Skin of body (tissue), 2 donors: ENCODE results near the gene SPEN. TPM values are rescaled to one million over a fixed set of nuclear protein-coding genes. Genes with fewer than 3 reads are reported as not detected.

Source experiments
- DNase-seq: peaks from one replicate; lab custom pipeline; 2025; lab: John Stamatoyannopoulos, UW
- total RNA-seq: library from RNA; depleted of rRNA; stranded (reverse); fragments of >200 nt; gene quantifications from one replicate; pipeline ENCODE4 v1.2.3, GENCODE V29; 2014

SPEN gene
- total RNA-seq, 1 donor from 2014 or later, result 46.5 TPM

DNA sequence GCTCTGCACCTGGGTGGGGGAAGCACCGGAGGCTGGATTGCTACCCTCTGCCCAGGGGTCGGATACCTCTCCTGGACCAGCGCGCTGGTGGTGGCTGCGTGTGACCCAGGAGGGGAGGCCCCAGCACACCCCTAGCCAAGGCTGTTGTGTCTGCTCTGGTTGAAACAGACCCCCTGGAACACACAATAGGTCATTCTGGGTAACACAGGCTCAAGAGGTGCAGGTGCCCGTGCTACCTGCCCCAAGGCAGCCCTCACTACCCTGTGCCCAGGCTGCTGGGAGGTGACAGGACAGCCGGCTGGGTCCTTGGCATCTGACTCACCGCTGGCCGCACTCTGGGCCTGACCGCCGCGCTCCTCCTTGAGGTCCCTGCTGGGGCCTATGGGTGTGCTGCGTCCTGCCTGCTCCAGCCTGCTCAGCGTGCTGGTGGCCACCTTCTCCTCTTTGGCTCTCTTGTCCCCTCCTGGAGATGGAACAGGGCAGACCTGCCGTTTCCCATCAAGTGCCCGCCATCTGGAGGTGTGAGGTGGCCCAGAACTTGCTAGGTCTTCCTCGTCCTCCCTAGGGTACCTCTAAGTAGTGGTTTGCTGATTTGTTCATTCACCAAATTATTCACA, 98.4 kb downstream of the SPEN start:
- DNase-seq, result no peak

DNA sequence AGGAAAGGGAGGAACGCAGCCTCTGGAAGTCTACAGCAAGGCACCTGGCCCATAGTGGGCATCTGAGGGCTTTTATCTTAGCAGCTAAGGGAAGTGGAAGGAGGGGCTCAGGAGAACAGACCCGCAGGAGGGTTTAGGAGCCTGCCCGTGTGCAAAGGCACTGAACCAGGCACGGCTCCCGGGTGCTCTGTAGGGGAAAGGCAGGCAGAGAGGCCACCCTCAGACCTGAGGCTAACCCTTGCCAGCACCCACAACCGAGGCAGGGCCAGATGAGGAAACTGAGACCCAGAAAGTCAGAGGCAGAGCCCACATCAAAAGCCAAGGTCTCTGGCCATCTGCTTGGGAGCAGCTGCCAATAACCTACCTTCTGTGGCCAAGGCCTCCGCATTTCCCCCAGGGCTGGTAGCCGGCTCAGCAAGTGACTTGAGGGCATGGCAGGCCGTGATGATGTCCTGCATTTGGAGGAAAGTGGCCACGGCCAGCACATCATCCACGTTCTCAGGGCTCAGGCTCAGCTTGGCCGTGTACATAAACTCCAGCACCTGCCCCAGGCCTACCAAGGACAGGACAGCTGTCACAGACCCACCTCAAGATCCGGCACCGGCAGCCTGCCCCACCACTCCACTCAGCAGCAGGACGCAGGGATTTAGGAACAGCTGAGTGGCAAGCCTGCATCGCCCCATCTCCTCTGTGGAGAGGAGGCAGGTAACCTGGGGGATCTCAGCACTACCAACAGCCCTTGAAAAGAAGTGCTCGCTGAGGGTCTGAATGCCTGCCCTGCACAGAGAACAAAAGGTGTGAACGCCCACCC, 99.3 kb downstream of the SPEN start:
- no peak for DNase-seq

DNA sequence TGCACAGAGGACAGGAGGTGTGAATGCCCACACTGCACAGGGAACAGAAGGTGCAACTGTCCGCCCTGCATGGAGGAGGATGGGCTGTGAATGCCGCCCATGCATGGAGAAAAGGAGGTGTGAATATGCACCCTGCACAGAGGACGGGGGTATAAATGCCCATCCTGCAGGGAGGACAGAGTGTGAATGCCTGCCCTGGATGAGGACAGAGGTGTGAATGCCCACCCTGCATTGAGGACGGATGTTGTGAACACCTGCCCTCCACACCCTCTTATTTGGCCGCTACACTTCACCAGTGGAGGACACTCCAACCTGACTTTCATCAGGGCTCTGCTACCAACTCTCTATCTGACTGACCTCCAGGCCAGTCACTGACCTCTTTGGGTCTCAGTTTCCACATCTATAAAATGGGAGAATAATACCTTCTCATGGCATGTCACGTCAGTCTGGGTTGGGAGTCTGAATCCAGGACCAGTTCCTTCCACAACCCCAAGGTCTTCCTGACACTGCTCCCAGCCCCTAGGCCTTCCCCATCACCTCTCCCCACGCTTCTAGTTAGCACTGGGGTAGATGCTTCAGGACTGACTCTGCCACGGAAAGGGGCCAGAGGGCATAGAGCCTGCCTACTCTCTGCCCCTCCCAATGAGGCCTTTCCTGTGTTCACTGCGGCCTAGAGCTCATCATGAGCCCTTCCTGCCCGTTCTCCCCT, 100.0 kb downstream of the SPEN start:
- DNase-seq, result no peak

DNA sequence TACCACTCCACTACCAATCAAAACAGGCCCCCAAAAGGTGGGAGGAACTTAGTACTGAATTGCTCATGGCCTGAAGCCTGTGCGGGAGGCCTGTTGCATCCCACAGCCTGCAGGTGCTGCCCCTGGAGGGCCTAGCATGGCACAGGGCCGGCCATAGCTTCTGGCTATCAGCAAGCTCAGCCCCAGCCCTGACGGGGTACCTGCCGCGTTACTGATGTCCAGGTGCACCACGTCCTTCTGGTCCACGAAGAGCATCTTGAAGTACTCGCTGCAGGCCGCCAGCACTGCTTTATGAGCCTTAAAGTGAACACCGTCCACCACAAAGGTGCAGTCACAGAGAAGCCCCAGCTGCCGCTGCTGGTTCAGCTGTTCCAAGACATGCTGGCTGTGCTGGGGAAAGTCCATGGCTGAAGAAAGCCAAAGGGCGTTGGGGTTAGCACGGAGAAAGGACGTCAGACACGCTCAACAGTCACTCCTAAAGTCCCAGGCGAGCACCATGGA, 100.6 kb downstream of the SPEN start:
- DNase-seq, result no peak

DNA sequence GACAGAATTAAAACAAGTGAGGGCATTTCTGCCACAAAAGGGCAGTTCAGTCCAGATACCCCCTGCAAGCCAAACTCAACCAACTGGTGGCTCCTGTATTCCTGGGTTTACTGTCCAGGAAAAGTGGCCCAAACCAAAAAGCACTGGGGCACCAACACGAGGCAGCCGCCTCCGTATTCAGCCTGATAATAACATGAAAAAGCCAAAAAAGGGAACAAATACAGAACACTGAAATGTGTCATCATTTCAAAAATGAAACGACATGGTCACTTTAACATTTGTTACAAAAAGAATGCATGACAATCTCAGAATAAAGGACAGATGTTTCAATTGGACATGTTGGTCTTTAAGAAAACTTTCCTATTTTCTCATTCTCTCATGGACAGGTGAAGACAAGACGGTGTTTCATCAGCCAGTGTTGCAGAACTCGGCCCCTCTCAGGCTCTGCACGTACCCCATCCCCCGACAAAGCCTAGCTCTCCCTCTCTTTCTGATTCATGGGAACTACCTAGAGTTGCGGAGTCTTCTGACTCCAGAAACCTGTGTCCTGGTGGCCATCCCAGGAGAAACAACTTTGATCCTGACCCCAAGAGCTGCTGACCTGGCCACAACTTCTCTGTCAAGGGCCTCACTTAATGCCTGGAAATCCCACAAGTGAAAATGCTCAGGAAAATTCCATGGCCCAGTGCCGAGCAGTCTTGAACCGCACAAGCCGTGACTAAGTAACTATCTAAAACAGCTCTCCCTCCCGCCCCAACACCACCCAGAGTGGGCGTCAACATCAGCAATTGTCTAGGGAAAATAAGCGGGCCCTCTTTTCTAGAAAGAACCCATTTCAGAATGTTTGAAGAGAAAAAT, 101.3 kb downstream of the SPEN start:
- peak; percentile 67 for DNase-seq

DNA sequence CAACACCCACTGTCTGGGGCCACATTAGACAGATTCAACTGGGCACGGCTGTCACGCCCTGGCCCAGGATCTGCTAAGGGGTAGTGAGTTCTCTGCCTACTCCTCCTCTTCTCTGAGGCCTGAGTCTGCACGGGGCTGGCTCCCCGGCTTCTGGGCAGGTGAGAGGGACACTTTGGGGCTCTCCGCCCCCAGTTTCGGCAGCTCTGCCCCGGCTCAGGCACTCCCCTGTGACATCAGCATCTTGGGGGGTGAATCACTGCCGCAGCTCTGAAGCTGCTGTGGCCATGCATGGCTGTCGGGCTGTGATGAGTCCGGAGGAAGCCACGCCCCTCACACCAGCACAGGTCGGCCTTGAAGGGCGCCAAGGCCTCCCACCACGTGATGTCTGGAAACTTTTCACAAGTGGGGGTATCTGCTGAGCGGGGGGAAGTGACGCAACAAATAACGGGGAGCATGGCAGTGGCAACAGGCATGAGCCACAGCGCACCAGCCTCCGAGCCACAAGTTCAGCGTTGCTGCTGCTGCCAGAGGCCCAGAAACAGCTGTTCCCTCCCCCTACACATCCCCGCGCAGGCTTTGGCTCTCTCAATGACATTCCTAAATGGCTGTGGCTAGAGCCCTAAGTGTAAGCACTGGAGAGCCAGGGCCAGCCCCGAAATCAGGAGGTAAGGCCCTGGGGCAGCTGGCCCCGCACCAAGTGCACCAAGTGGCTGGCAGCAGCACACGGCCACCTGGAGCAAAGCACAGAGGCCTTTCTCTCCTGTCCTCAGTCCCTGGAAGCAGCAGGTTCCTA, 102.1 kb downstream of the SPEN start:
- peak; percentile 76 for DNase-seq

DNA sequence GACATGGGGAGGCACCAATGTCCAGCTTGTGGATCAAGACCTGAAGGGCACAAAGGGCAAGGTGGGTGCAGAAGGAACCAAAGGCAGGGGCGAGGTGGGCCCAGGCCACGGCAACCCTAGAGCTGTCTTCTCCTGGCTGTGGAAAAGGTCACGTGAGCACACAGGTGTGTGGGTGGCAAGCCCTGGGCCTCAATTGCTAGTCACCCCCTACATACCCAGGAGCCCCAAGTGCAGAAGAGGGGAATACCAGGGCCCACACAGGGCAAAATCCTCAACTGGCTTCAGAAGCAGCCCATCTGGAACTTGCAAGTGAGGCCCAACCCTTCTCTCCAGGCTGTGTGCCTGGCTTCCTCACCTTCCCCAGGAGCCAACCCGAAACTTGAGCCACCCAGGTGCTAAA, 102.8 kb downstream of the SPEN start:
- peak; percentile 25 for DNase-seq

DNA sequence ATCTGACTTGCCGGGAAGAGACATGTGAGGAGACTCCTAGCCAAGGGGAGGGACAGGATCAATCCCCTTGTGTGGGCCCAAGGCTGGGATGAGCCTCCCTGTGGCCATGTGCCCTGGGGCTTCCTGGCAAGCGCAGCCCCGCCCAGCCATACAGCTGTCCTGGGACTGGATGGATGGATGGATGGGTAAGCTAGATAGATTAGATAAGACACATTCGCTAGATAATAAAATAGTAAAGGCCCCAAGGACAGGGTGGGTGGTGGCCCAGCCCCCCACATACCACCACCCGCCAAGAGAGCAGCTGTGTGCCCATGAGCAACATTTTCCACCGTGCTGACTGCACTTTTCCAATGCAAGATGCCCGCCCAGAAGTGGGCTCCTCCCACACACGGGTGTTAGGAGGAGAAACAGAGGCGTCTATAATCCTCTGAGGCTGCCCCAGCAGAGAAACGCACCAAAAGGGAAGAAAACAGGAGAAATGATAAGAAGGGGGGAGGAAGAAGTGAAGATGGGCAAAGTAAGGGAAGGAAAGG, 103.3 kb downstream of the SPEN start:
- DNase-seq, result peak; percentile 64

DNA sequence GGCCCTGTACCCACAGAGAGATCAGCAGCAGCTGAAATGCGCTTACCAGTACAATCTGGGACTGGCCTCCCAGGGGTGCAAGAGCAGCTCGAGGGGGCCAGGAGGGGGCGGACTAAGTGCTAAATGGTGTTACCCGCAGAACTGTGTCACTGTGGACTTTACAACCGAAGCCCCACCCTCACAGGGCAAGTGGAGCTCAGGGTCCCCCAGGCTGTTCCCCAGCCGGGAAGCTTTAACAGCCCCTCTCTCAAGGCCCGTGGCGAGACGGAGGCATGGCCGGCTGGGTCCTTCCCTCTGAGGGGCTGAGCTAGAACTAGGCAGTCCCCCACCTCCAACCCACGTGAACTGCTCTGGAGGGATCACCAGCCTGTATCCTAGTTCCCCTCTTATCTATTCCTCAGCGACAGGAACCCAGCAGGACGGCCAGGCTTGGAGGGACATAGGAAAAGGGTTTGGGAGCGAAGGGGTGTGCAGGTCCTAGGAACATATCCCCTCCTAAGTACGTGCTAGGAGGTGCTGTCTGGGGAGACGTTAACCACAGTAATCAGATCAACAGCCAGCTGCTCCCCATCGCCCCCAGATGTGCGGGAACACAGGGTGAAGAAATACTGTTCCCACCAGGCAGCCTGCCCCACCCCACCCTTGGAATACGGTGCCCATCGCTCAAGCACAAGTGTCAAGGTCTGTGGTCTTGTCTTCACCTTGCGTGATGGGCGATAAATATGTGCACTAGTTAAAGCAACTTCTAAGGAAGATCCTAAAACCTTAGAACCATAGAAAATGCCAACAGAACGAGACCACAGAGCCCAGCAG, 104.0 kb downstream of the SPEN start:
- no peak for DNase-seq

DNA sequence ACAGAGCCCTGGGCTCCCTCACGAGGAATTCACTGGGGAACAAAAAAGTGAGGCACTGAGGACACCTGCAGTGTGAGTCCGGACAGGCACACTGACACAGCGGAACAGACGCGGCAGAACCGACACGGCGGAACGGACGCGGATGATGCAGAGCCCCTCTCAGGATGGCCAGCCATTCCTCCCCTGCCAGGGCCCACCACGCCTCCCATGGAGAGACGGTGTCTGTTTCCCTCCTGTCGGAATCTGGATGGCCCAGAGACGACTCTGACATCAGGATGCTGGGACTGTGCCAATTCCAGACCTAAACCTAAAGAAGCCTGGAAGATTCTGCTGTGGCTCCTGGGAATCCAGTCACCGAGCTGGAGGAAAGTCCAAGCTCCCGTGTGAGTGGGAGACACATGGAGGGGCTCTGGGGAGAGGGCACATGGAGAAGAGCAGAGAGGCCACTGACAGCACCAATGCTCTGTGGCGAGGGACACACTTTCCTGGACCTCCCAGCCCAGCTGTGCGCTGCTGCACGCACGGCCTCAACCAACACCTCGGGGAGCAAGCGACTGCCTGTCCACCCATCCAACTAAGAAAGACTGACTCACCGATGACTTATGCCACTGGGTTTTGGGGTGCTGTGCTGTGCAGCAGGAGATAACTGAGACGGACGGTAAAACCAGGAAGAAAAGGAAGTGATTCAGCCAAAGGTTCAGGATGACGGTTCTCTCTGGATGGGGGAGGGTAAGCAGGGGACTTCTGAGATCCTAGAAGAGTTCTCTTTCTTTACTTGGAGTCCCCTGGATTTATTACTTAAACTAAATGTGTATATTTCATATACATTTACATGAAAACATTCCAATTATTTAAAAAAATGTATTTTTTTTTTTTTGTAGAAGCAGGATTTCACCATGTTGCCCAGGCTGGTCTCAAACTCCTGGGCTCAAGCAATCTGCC, 105.1 kb downstream of the SPEN start:
- no peak for DNase-seq

DNA sequence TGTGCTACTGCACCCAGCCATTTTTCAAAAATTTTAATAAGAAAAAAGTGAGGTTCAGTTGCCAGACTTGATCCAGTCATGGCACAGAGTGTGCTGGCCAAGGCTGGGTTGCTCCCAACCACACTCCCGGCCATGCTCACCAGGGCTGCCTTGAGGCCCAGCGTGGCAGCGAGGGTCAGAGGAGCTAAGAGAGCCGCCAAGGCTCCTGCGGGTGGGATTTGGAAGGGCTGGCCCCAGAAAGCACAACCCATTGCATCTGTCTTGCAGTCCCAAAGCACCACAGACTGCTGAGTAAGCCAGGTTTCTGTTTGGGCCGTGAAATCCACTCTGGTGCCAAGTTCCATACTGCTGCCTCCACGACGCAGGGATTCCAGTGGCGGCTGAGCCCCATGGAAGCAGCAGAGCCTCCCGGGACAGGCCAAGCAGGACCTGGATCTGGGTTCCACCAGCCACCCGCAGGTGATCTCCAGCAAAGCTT, 105.8 kb downstream of the SPEN start:
- DNase-seq, result no peak

DNA sequence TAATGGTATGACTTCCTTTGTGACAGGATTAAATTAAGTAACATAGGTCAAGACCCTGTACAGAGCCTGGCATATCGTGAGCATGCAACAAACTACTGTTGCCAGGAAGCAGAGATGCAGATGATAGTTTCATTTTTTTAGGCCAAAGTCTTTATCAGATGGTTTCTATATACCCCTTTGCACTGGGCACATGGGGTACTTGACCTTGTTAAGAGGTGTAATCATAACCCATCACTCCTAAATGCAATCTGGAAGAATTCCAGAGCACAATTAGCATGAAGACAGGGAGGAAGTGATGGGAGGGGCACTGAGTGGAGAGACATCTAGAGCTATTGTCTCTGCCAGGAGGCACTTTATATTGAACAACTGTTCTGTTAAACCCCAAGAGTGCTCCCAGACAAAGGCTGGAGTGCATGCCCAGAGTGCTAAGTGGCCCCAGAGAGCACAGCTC, 106.3 kb downstream of the SPEN start:
- DNase-seq, result no peak

DNA sequence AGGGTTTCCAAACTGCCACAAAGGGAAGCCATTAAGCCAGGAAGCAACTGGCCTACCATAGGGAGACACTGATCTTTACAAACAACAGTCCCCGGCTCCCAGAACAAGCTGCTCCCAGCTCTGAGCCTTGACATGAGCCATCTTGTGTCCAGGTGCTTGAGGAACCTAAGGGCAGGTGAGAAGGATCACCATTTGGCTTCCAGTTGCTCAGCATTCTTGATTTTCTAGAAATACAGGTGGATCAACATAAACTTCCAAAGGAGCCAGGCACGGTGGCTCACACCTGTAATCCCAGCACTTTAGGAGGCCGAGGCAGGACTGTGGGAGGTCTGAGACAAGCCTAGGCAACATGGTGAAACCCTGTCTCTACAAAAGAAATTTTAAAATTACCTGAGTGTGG, 106.8 kb downstream of the SPEN start:
- no peak for DNase-seq

DNA sequence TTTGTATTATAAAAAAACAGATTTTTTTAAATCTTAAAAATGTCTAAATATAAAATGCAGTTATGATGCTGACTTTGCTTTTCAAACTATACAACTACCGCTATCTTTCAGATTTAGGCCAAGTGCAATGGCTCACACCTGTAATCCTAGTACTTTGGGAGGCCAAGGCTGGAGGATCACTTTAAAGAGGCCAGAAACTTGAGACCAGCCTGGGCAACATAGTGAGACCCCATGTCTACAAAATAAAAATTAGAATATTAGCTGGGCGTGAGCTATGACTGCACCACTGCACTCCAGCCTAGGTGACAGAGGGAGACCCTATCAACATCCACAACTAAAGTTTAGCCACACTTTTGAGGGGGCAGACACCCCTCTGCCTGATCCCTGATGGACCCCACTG, 108.0 kb downstream of the SPEN start:
- no peak for DNase-seq

DNA sequence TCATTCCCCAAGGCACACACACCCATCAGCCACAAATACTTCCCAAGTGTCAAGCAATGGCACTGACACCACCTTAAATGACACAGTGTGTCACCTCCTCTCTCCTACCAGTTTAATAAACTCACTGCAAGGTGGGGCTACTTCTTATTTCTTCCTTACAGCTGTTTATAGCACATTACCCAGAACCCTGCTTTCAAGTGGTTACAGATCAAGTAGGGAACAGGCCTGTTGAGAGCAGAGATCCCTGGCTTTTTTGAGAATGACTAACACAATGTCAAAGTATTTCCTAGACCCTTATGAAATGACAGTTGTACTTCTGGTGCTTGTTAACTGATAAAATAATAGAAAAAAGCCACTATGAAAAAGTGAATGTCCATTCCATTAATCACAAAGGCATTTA, 108.6 kb downstream of the SPEN start:
- no peak for DNase-seq

DNA sequence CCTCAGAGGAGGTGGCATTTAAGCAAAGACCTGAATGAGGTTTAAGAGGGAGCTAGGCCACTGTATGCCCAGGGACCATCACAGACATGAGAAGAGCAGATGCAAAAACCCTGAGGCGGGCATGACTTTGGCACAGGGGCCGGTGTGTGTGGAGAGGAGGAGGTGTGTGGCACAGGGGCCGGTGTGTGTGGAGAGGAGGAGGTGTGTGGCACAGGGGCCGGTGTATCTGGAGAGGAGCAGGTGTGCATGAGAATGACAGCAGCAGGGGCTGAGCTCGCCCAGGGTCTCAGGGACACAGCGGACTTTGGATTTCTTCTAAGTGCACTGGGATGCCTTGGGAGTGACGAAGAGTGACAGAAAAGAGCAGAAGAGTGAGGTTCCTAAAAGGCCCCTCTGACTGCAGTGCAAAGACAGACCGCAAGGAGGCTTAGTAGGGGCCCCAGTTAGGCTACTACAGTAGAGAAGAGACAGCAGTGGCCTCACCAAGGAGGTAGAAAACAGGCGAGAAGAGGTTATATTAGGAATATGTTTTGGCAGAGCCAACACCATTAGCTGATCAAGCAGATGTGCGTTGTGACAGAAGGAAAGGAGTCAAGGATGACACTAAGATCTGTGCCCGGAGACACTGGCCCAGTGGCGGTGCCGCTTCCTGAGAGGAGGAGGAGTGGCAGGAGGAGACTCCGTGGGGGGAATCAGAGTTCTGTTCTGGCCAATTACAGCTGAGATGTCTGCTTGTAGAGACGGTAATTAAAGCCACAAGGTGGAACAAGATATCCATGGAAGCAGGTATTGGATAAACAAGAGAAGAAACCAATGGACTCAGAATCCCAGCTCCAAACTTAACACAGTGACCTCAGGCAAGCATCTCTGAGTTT, 110.0 kb downstream of the SPEN start:
- no peak for DNase-seq

DNA sequence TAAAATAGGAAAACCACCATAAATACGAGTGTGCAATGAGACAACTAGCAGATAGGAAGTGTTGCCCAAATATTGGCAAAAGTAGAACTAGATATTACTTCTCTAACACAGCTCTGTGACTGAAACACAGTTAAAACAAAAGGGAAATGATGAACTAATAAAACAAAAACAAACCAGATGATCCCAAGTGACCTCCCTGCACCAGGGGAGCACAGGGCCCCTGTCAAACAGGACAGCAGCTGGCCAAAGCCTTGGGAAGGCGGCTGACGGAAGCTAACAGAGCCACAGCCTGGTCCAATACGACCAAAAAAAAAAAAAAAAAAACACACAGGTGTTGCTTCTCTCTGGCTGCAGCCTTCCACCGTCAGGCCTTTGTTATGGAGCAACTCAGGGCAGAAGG, 110.6 kb downstream of the SPEN start:
- no peak for DNase-seq
